Uterus (tissue), 2 donors: ENCODE measurements around the gene TSHB.

ENCODE experiments used
- CTCF ChIP-seq, 4 experiments: fragments of 200-600 bp in 2 of 4; fragments of 450-650 bp in 2 of 4; sonication (generic) in 2 of 4; IDR thresholded peaks; one replicate each; pipeline ENCODE4 v1.5.1; 2016 to 2019; ENCODE audit warnings: antibody characterized with exemption in 4 of 4, mild to moderate bottlenecking in 2 of 4, moderate library complexity in 1 of 4
- POLR2A ChIP-seq, 2 donors: fragments of 450-650 bp; IDR thresholded peaks; one replicate each; pipeline ENCODE4 v1.6.1; 2016; ENCODE audit warnings: antibody characterized with exemption in 2 of 2, mild to moderate bottlenecking in 1 of 2, moderate library complexity in 1 of 2

GRCh38 chr1:115068826-115069585 lies 39.4 kb downstream of the TSHB start:
- TF ChIP-seq CTCF (IDR thresholded peaks at IDR 0.05) (no peak), POLR2A (IDR thresholded peaks at IDR 0.05) (no peak)
